NCI-H748 treated with DMSO at 0.1 percent for 48 hours (cell line): ENCODE measurements around the gene TBL1XR1.

ENCODE experiments used
- DNase-seq: peaks from one replicate; lab custom pipeline; 2025; lab: John Stamatoyannopoulos, UW

Gene TBL1XR1

GRCh38 chr3:177197041-177197726, at the start of gene TBL1XR1:
Gene TBL1XR1, minus strand, starts transcription at chr3:177197482. Its CDS starts 132,505 bp downstream, at chr3:177064977.
- peak; percentile 85 for DNase-seq

- DNase-seq = no peak
Measured at GRCh38 chr3:177245250-177245649, 48.0 kb upstream of the TBL1XR1 start.

- DNase-seq = no peak
Measured at GRCh38 chr3:177244606-177245005, 47.3 kb upstream of the TBL1XR1 start.

GRCh38 chr3:177238686-177239216, 41.5 kb upstream of the TBL1XR1 start:
- DNase-seq = no peak

GRCh38 chr3:177237206-177237605, 39.9 kb upstream of the TBL1XR1 start:
- DNase-seq = no peak

- DNase-seq = no peak
Measured at GRCh38 chr3:177236704-177237103, 39.4 kb upstream of the TBL1XR1 start.

- peak; percentile 26 for DNase-seq
Measured at GRCh38 chr3:177234121-177234520, 36.8 kb upstream of the TBL1XR1 start.

GRCh38 chr3:177231242-177231641, 34.0 kb upstream of the TBL1XR1 start:
- no peak for DNase-seq

- DNase-seq = no peak
Measured at GRCh38 chr3:177230641-177231040, 33.4 kb upstream of the TBL1XR1 start.

- DNase-seq = no peak
Measured at GRCh38 chr3:177229791-177230190, 32.5 kb upstream of the TBL1XR1 start.

GRCh38 chr3:177228601-177229190, 31.4 kb upstream of the TBL1XR1 start:
- no peak for DNase-seq

- DNase-seq = no peak
Measured at GRCh38 chr3:177224414-177224813, 27.1 kb upstream of the TBL1XR1 start.

GRCh38 chr3:177221744-177222143, 24.5 kb upstream of the TBL1XR1 start:
- DNase-seq = no peak

- DNase-seq = no peak
Measured at GRCh38 chr3:177220136-177220974, 23.1 kb upstream of the TBL1XR1 start.

GRCh38 chr3:177213801-177214535, 16.7 kb upstream of the TBL1XR1 start:
- no peak for DNase-seq

GRCh38 chr3:177212756-177213155, 15.5 kb upstream of the TBL1XR1 start:
- DNase-seq = no peak

- no peak for DNase-seq
Measured at GRCh38 chr3:177212278-177212610, 15.0 kb upstream of the TBL1XR1 start.

GRCh38 chr3:177211503-177212277, 14.4 kb upstream of the TBL1XR1 start:
- peak; percentile 84 for DNase-seq

GRCh38 chr3:177210744-177211502, 13.6 kb upstream of the TBL1XR1 start:
- DNase-seq = no peak

GRCh38 chr3:177209509-177209908, 12.2 kb upstream of the TBL1XR1 start:
- no peak for DNase-seq

- DNase-seq = no peak
Measured at GRCh38 chr3:177208781-177209180, 11.5 kb upstream of the TBL1XR1 start.
